Right lobe of liver (tissue), 6 donors: Measurements from ENCODE around the gene PCDHB9. TPM values are rescaled to one million over a fixed set of nuclear protein-coding genes. Genes with fewer than 3 reads are reported as not detected.
"Not testable (repeated sequence)": the region's sequence is repeated elsewhere in the genome, so short reads cannot be mapped to it uniquely, and the experiment has no call there.

ENCODE experiments used
- ATAC-seq, 4 donors: fragments of 200-7000 bp; cut with Tn5 transposase; one replicate each; pipeline ENCODE4 v1.9.1; 2020; ENCODE audit warnings: mild to moderate bottlenecking in 4 of 4, moderate library complexity in 4 of 4
- DNase-seq, 3 donors: peaks; one replicate each; pipeline ENCODE4 v3.0.0-alpha.2; 2020
- H3K27ac ChIP-seq, 3 donors: fragments of 200-600 bp; one replicate each; pipeline ENCODE4 v1.8.0; 2022
- H3K27me3 ChIP-seq, 2 donors: fragments of 200-600 bp; one replicate each; pipeline ENCODE4 v1.8.0; 2022
- H3K36me3 ChIP-seq, 4 donors: fragments of 200-600 bp; sonication (generic) in 1 of 4; one replicate each; pipeline versions ENCODE4 v1.5.1 to v1.8.0; 2017 to 2022; ENCODE audit warnings: control low read depth in 1 of 4
- H3K4me1 ChIP-seq, 4 donors: fragments of 200-600 bp; sonication (generic) in 1 of 4; one replicate each; pipeline versions ENCODE4 v1.5.1 to v1.8.0; 2017 to 2022; ENCODE audit warnings: control low read depth in 1 of 4
- H3K4me3 ChIP-seq, 3 donors: fragments of 200-600 bp; one replicate each; pipeline ENCODE4 v1.8.0; 2022
- H3K9me3 ChIP-seq, 4 donors: fragments of 200-600 bp; sonication (generic) in 1 of 4; one replicate each; pipeline versions ENCODE4 v1.5.1 to v1.8.0; 2017 to 2022; ENCODE audit warnings: control low read depth in 1 of 4
- POLR2A ChIP-seq: fragments of 450-650 bp; IDR thresholded peaks from one replicate; pipeline ENCODE4 v1.6.1; 2017; ENCODE audit warnings: antibody characterized with exemption, mild to moderate bottlenecking
- WGBS: methylation state at CpG from one replicate; pipeline ENCODE4 v1.1.6; 2018; ENCODE audit warnings: low coverage, low lambda C conversion rate; ENCODE audit not compliant: insufficient coverage; ENCODE audit errors: missing lambda C conversion rate; 5-methylcytosine and 5-hydroxymethylcytosine counted together
- intact Hi-C, 2 donors: fragments of 100-400 bp; cut with DNase I; formaldehyde crosslinking; loops; one replicate each; pipeline versions ENCODE4 v1.11.2 to v1.14.1; 2022
- total RNA-seq, 6 experiments: library from RNA; depleted of rRNA in 2 of 6; stranded (reverse); fragments of >200 nt in 2 of 6; fragmentation: NEBNext Ultra II Directional in 3 of 6; extraction: Animal tissue kit (Norgen Biotek cat#: 25700) in 3 of 6; gene quantifications; one replicate each; pipeline versions ENCODE4 v1.1.0 to v1.2.4, GENCODE V29; 2016 to 2023
- TF ChIP-seq, protein P1 (sequence below), 4 donors: fragments of 200-600 bp in 3 of 4; fragments of 450-650 bp in 1 of 4; IDR thresholded peaks; one replicate each; pipeline versions ENCODE4 v1.5.1 to v1.8.0; 2016 to 2022; ENCODE audit warnings: antibody characterized with exemption in 4 of 4, mild to moderate bottlenecking in 2 of 4
- donor health status: DM: no; HTN: yes; CAD: no.
- donor health status: DM: no; HTN: no; CAD: no.
- donor health status: DM: no; HTN: no; CAD: no.
- donor health status: DM: no; HTN: yes; CAD: no.
- donor health status: DM: no; HTN: yes; CAD: no.

Gene PCDHB9
- total RNA-seq, 6 experiments from 2014 or later: 0.07 to 0.51 (median 0.21) TPM; not detected in 1

DNA sequence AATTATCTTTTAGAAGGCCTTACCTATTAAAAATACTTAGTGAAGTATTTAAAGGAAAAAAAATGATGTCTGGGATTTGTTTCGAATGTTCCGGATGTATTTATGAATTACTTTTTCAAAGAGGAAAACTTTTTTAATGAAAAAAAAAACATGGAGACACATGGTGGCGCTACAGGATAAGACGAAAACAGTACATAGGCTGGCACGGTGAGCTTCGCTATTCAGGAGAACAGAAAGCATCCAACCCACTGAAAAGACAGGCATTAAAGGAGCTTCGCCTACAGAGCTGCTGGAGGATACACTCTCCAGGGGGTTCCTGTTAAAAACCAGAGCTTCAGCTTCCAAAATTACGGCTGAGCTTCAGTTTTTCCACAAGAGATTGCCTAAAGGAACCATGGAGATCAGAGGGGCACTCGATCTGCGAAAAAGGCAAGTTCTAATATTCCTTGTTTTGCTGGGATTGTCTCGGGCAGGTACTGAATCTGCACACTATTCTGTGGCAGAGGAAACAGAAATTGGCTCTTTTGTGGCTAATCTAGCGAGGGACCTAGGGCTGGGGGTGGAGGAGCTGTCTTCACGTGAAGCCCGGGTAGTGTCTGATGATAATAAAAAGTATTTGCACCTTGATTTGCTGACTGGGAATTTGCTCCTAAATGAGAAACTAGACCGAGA lies 36.3 kb downstream of the PCDHB9 start, which contains the start of gene PCDHB14:
TSS of gene PCDHB14 (plus strand) at position 232 of the 672 bp plus-strand sequence. CDS start at position 395, 163 bp downstream.
- intact Hi-C loops: no loop called here
- peak in 2 of 4 donors; percentile 51 to 67 for ATAC-seq

DNA sequence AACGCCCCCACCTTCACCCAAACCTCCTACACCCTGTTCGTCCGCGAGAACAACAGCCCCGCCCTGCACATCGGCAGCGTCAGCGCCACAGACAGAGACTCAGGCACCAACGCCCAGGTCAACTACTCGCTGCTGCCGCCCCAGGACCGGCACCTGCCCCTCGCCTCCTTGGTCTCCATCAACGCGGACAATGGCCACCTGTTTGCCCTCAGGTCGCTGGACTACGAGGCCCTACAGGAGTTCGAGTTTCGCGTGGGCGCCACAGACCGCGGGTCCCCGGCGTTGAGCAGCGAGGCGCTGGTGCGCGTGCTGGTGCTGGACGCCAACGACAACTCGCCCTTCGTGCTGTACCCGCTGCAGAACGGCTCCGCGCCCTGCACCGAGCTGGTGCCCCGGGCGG lies 37.9 kb downstream of the PCDHB9 start:
- H3K36me3 ChIP-seq, ATAC-seq, DNase-seq, H3K9me3 ChIP-seq, H3K4me1 ChIP-seq, H3K27me3 ChIP-seq, H3K4me3 ChIP-seq, intact Hi-C loops, H3K27ac ChIP-seq: not testable (repeated sequence)
- WGBS: 17% methylated on average over 13 of the region's 40 CpGs

More for the DNA sequence above, 36.3 kb downstream of the PCDHB9 start, which contains the start of gene PCDHB14:
- no peaks in the 10 kb centered on the region for H3K4me1 ChIP-seq
- DNase-seq: no peak
- H3K27me3 ChIP-seq: no peaks in the 10 kb centered on the region
- no peak within 1 kb of the TSS for H3K27ac ChIP-seq
- H3K9me3 ChIP-seq: peaks cover 0 to 14% (median 0%) of the 10 kb centered on the region in 4 donors
- H3K36me3 ChIP-seq: no peaks in the 10 kb centered on the region
- TF ChIP-seq, protein P1, sequence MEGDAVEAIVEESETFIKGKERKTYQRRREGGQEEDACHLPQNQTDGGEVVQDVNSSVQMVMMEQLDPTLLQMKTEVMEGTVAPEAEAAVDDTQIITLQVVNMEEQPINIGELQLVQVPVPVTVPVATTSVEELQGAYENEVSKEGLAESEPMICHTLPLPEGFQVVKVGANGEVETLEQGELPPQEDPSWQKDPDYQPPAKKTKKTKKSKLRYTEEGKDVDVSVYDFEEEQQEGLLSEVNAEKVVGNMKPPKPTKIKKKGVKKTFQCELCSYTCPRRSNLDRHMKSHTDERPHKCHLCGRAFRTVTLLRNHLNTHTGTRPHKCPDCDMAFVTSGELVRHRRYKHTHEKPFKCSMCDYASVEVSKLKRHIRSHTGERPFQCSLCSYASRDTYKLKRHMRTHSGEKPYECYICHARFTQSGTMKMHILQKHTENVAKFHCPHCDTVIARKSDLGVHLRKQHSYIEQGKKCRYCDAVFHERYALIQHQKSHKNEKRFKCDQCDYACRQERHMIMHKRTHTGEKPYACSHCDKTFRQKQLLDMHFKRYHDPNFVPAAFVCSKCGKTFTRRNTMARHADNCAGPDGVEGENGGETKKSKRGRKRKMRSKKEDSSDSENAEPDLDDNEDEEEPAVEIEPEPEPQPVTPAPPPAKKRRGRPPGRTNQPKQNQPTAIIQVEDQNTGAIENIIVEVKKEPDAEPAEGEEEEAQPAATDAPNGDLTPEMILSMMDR (IDR thresholded peaks at IDR 0.05): peak in 2 of 4 donors; percentile 10 to 15
- no peak for TF ChIP-seq POLR2A
- H3K4me3 ChIP-seq: no peak within 1 kb of the TSS
- 17% methylated on average over 15 of the region's 15 CpGs for WGBS

GRCh38 chr5:141225421-141225820 lies 38.5 kb downstream of the PCDHB9 start:
- ATAC-seq, H3K27ac ChIP-seq, intact Hi-C loops, H3K36me3 ChIP-seq, H3K27me3 ChIP-seq, H3K4me3 ChIP-seq, H3K9me3 ChIP-seq, H3K4me1 ChIP-seq, DNase-seq: not testable (repeated sequence)
- WGBS: 39% methylated on average over 5 of the region's 30 CpGs

GRCh38 chr5:141234109-141234667 lies 47.2 kb downstream of the PCDHB9 start:
- H3K4me3 ChIP-seq: no peak overlapping the region
- intact Hi-C loops: no loop called here
- ATAC-seq: no peak
- H3K4me1 ChIP-seq: no peaks in the 10 kb centered on the region
- H3K27me3 ChIP-seq: no peaks in the 10 kb centered on the region
- 5% methylated on average over 15 of the region's 15 CpGs for WGBS
- no peaks in the 10 kb centered on the region for H3K36me3 ChIP-seq
- no peak for DNase-seq
- peaks cover 0 to 23% (median 4%) of the 10 kb centered on the region in 4 donors for H3K9me3 ChIP-seq
- H3K27ac ChIP-seq: no peak overlapping the region
- no peak for TF ChIP-seq POLR2A
- TF ChIP-seq, protein P1 (IDR thresholded peaks at IDR 0.05): peak in 3 of 4 donors; percentile 7 to 12 (median 8)

DNA sequence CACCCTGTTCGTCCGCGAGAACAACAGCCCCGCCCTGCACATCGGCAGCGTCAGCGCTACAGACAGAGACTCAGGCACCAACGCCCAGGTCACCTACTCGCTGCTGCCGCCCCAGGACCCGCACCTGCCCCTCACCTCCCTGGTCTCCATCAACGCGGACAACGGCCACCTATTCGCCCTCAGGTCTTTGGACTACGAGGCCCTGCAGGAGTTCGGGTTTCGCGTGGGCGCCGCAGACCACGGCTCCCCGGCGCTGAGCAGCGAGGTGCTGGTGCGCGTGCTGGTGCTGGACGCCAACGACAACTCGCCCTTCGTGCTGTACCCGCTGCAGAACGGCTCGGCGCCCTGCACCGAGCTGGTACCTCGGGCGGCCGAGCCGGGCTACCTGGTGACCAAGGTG lies 49.0 kb downstream of the PCDHB9 start:
- H3K36me3 ChIP-seq, H3K27me3 ChIP-seq, H3K27ac ChIP-seq, H3K4me1 ChIP-seq, H3K4me3 ChIP-seq, DNase-seq, ATAC-seq, intact Hi-C loops: not testable (repeated sequence)
- H3K9me3 ChIP-seq: peaks cover 0 to 17% (median 4%) of the 10 kb centered on the region in 4 donors
- 14% methylated on average over 19 of the region's 40 CpGs for WGBS
